ENCODE results near the gene RALGAPA2. TPM values are rescaled to one million over a fixed set of nuclear protein-coding genes. Genes with fewer than 3 reads are reported as not detected.

Gene RALGAPA2
- total RNA-seq, 1 experiment from 2014 or later, result 13.4 TPM

DNA sequence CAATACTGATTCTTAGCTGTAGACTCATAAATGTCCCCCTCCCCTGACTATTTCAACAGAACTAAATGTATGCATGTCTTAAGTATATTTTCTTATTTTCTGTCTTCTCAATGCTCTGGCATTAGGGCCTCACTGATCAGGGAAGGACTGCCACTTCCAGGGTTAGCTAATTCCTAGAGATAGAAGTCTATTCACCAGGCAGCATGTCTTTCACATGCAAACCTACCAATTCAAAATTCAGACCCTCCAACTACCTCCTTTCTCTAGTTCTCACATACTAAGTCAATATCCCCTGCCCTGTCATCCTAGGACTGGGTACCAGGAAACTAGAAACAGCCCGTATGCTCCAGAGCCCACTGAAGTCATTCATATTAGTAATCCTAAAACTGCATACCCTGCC, 132.3 kb downstream of the RALGAPA2 start:
- DNase-seq (ENCODE audit: low read depth, low spot score), result no peak
- H3K36me3 ChIP-seq (ENCODE audit: control insufficient read depth, insufficient read depth, low read length), result no peaks in the 10 kb centered on the region
- POLR2A ChIA-PET, result no interaction called here
- H3K9me3 ChIP-seq (ENCODE audit: control insufficient read depth, insufficient read depth, low read depth, low read length), result no peaks in the 10 kb centered on the region
- in situ Hi-C loops (cut with HindIII; ENCODE audit: low pct_unique_long_range_greater_than_20kb, low sequenced_read_pairs), result no loop called here
- CTCF ChIA-PET, result no interaction called here
- H3K27me3 ChIP-seq (ENCODE audit: control insufficient read depth, insufficient read depth, low read length), result no peaks in the 10 kb centered on the region
- no peaks in the 10 kb centered on the region for H3K4me1 ChIP-seq (ENCODE audit: control insufficient read depth, insufficient read depth, low read length)
- BruUV-seq (replicated peaks), result no TSS peak
- no peak overlapping the region for H3K27ac ChIP-seq (ENCODE audit: low read length)
- intact Hi-C loops (cut with micrococcal nuclease; ENCODE audit: unreplicated experiment), result no loop called here
- H3K4me3 ChIP-seq (ENCODE audit: low read depth in 2 of 2, low read length in 2 of 2), result no peak overlapping the region
- ATAC-seq, result no peak
- TF ChIP-seq SIN3A (IDR thresholded peaks at IDR 0.05; ENCODE audit: borderline replicate concordance, insufficient read depth, low read depth, low read length), result no peak
- no peak for TF ChIP-seq POLR2AphosphoS5 (IDR thresholded peaks at IDR 0.05; ENCODE audit: low read depth, low read length)
- TF ChIP-seq, protein P1, sequence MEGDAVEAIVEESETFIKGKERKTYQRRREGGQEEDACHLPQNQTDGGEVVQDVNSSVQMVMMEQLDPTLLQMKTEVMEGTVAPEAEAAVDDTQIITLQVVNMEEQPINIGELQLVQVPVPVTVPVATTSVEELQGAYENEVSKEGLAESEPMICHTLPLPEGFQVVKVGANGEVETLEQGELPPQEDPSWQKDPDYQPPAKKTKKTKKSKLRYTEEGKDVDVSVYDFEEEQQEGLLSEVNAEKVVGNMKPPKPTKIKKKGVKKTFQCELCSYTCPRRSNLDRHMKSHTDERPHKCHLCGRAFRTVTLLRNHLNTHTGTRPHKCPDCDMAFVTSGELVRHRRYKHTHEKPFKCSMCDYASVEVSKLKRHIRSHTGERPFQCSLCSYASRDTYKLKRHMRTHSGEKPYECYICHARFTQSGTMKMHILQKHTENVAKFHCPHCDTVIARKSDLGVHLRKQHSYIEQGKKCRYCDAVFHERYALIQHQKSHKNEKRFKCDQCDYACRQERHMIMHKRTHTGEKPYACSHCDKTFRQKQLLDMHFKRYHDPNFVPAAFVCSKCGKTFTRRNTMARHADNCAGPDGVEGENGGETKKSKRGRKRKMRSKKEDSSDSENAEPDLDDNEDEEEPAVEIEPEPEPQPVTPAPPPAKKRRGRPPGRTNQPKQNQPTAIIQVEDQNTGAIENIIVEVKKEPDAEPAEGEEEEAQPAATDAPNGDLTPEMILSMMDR (IDR thresholded peaks at IDR 0.05), result no peak
- no peak for TF ChIP-seq TCF7L2 (IDR thresholded peaks at IDR 0.05; ENCODE audit: low read depth, low read length)
- no peak for TF ChIP-seq REST (IDR thresholded peaks at IDR 0.05; ENCODE audit: insufficient read depth in 1 of 2, low read depth in 2 of 2, low read length in 1 of 2)

DNA sequence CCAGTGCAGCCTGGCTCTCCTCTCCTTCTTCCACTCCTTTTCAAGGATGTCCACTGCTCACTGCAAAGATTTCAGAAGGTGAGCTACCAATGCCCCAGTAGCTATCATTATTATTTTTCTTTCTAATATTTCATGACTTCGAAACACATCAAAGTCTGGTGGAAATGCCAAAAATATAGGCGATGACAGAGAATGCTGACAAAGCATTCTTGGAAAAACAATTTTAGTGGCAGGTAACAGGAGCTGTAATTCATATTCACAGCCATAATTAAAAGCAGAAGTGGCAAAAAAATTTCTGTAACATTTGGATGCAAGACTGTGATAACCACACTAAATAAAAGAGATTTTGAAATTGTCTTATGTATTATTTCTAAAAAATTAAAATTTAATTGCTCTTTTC, 133.6 kb downstream of the RALGAPA2 start:
- Histone ChIP-seq H3K27ac (ENCODE audit: low read length) (no peak overlapping the region), H3K27me3 (ENCODE audit: control insufficient read depth, insufficient read depth, low read length) (no peaks in the 10 kb centered on the region), H3K9me3 (ENCODE audit: control insufficient read depth, insufficient read depth, low read depth, low read length) (no peaks in the 10 kb centered on the region), H3K4me1 (ENCODE audit: control insufficient read depth, insufficient read depth, low read length) (no peaks in the 10 kb centered on the region), H3K4me3 (ENCODE audit: low read depth in 2 of 2, low read length in 2 of 2) (no peak overlapping the region), H3K36me3 (ENCODE audit: control insufficient read depth, insufficient read depth, low read length) (no peaks in the 10 kb centered on the region)
- CTCF ChIA-PET, result no interaction called here
- in situ Hi-C loops (cut with HindIII; ENCODE audit: low pct_unique_long_range_greater_than_20kb, low sequenced_read_pairs) (no loop called here), intact Hi-C loops (cut with micrococcal nuclease; ENCODE audit: unreplicated experiment) (no loop called here)
- DNase-seq (ENCODE audit: low read depth, low spot score), result no peak
- no TSS peak for BruUV-seq (replicated peaks)
- POLR2A ChIA-PET, result no interaction called here
- TF ChIP-seq REST (IDR thresholded peaks at IDR 0.05; ENCODE audit: insufficient read depth in 1 of 2, low read depth in 2 of 2, low read length in 1 of 2) (no peak), POLR2AphosphoS5 (IDR thresholded peaks at IDR 0.05; ENCODE audit: low read depth, low read length) (no peak)
- TF ChIP-seq, protein P1 (IDR thresholded peaks at IDR 0.05), result no peak
- no peak for ATAC-seq

Measured in Panc1 (cell line).